Measurements from ENCODE around the gene PPIL6. TPM values are rescaled to one million over a fixed set of nuclear protein-coding genes. Genes with fewer than 3 reads are reported as not detected.
A peak's percentile ranks its signal among the peaks of the same experiment; 100 is the strongest.

Gene PPIL6
- total RNA-seq, 4 donors from 2014 or later, result 1.2 to 16.5 (median 4.8) TPM

DNA sequence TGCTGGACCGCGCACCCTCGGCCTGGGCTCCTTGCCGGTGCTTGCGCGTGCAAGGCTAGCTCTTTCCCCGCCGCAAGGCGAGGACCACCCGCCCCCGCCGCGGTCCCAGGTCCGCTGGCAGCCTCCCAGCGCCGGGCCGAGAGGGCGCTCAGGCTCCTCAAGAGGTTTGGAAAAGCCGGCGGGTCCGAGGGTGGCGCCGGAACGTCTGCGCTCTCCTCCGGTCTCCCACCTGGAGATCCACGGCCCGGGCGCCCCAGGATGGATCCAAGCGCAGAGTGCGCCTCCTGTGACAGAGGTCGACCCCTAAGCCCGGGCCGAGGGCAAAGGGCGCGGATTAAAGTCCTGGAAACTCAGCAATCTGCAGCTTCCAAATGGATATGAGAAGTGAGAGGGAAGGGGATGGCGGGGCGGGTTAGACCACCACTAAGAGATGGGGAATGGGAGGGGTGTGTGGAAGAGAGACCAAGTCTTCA lies 15.7 kb upstream of the PPIL6 start:
- peaks cover 0 to 38% (median 16%) of the 10 kb centered on the region in 4 donors for H3K4me1 ChIP-seq
- H3K4me3 ChIP-seq, result peak overlapping the region; percentile 58 to 92 (median 82)
- no peak for DNase-seq (ENCODE audit: low spot score in 2 of 2)
- no peaks in the 10 kb centered on the region for H3K27me3 ChIP-seq
- peaks cover 0 to 26% (median 6%) of the 10 kb centered on the region in 3 donors for H3K36me3 ChIP-seq
- H3K27ac ChIP-seq, result peak overlapping the region; percentile 56 to 93 (median 92)
- H3K9me3 ChIP-seq, result no peaks in the 10 kb centered on the region
- 7 to 20% methylated on average over 9 to 35 of the region's 38 CpGs for WGBS, 2 donors
- no peak for TF ChIP-seq POLR2A (IDR thresholded peaks at IDR 0.05)
- TF ChIP-seq, protein P1, sequence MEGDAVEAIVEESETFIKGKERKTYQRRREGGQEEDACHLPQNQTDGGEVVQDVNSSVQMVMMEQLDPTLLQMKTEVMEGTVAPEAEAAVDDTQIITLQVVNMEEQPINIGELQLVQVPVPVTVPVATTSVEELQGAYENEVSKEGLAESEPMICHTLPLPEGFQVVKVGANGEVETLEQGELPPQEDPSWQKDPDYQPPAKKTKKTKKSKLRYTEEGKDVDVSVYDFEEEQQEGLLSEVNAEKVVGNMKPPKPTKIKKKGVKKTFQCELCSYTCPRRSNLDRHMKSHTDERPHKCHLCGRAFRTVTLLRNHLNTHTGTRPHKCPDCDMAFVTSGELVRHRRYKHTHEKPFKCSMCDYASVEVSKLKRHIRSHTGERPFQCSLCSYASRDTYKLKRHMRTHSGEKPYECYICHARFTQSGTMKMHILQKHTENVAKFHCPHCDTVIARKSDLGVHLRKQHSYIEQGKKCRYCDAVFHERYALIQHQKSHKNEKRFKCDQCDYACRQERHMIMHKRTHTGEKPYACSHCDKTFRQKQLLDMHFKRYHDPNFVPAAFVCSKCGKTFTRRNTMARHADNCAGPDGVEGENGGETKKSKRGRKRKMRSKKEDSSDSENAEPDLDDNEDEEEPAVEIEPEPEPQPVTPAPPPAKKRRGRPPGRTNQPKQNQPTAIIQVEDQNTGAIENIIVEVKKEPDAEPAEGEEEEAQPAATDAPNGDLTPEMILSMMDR (IDR thresholded peaks at IDR 0.05), result peak in 2 of 5 experiments; percentile 6 to 9

- Histone ChIP-seq H3K4me1 (peaks cover 0 to 38% (median 16%) of the 10 kb centered on the region in 4 donors), H3K27me3 (no peaks in the 10 kb centered on the region), H3K36me3 (peaks cover 0 to 27% (median 6%) of the 10 kb centered on the region in 3 donors), H3K27ac (peak within 1 kb of the TSS; percentile 56 to 93 (median 92)), H3K9me3 (no peaks in the 10 kb centered on the region), H3K4me3 (peak within 1 kb of the TSS; percentile 58 to 92 (median 82))
- 0% methylated on average over 17 to 20 of the region's 70 CpGs for WGBS, 2 donors
- TF ChIP-seq POLR2A (IDR thresholded peaks at IDR 0.05) (peak; percentile 12 to 20), EP300 (IDR thresholded peaks at IDR 0.05) (peak in 1 of 2 donors; percentile 14)
- TF ChIP-seq, protein P1 (IDR thresholded peaks at IDR 0.05), result peak; percentile 36 to 59 (median 48)
- peak; percentile 54 to 62 for DNase-seq (ENCODE audit: low spot score in 2 of 2)
Observed at GRCh38 chr6:109455437-109456110, 15.1 kb upstream of the PPIL6 start, which contains the start of gene MICAL1. Gene MICAL1, minus strand, starts transcription at chr6:109455772. Its CDS starts 1,576 bp downstream, at chr6:109454196.

GRCh38 chr6:109454496-109455436 lies 14.3 kb upstream of the PPIL6 start:
- H3K36me3 ChIP-seq, result peaks cover 0 to 34% (median 6%) of the 10 kb centered on the region in 3 donors
- peak overlapping the region; percentile 58 to 92 (median 82) for H3K4me3 ChIP-seq
- no peaks in the 10 kb centered on the region for H3K27me3 ChIP-seq
- peaks cover 0 to 38% (median 18%) of the 10 kb centered on the region in 4 donors for H3K4me1 ChIP-seq
- H3K9me3 ChIP-seq, result no peaks in the 10 kb centered on the region
- peak in 1 of 2 donors; percentile 41 for DNase-seq (ENCODE audit: low spot score in 2 of 2)
- TF ChIP-seq POLR2A (IDR thresholded peaks at IDR 0.05), result peak; percentile 31 to 34
- TF ChIP-seq, protein P1 (IDR thresholded peaks at IDR 0.05), result no peak
- TF ChIP-seq EP300 (IDR thresholded peaks at IDR 0.05), result peak in 1 of 2 donors; percentile 65
- WGBS, 2 donors, result 5 to 6% methylated on average over 30 to 41 of the region's 48 CpGs
- H3K27ac ChIP-seq, result peak overlapping the region; percentile 56 to 93 (median 92)

DNA sequence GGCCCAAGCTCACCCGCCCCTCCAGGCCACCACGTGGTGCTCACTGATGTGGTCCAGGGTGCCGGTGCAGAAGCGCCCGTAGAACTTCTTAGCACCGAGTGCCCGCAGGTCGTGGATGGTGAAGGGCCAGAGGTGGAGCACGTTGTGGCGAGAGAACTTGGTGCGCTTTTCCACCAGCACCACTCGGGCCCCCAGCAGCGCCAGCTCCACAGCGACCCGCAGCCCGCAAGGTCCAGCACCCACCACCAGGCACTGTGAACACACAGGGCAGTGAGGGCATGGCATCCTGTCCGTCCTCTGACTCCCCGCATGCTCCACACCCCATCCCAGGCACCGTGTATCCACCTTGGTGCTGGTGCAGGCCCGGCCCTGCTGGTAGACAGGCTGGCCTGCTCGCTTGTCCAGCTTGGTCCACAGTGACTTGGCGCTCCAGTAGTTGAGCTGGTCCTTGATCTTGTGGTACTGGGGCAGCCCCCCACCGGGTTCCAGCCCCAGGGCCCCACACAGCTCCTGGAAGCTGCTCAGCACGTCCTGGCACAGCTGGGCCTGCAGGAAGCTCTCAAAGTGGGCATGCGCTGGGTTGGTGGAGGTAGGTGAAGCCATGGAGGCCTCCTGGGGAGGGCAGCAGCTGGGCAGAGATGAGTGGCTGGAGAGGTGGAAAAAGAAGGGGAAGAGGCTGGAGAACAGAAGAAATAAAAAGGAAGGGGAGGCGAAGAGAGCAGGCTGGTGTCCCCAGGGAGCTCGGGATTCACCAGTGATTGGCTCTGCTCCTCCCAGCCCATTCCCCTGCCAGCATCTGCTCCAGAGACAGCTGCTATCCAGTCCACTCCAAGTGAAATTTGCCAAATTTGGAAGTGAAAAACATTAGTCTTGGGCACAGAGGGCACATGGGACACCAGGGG lies 13.4 kb upstream of the PPIL6 start:
- no peak for TF ChIP-seq EP300 (IDR thresholded peaks at IDR 0.05)
- no peak for TF ChIP-seq POLR2A (IDR thresholded peaks at IDR 0.05)
- TF ChIP-seq, protein P1 (IDR thresholded peaks at IDR 0.05), result no peak
- no peaks in the 10 kb centered on the region for H3K27me3 ChIP-seq
- 89% methylated on average over 25 to 26 of the region's 27 CpGs for WGBS, 2 donors
- H3K4me1 ChIP-seq, result peaks cover 0 to 38% (median 18%) of the 10 kb centered on the region in 4 donors
- H3K9me3 ChIP-seq, result no peaks in the 10 kb centered on the region
- no peak for DNase-seq (ENCODE audit: low spot score in 2 of 2)
- peak overlapping the region; percentile 58 to 92 (median 82) for H3K4me3 ChIP-seq
- peak overlapping the region; percentile 56 to 93 (median 92) for H3K27ac ChIP-seq
- peaks cover 0 to 43% (median 6%) of the 10 kb centered on the region in 3 donors for H3K36me3 ChIP-seq

All from tibial nerve (tissue), 4 donors.